Fibroblast of villous mesenchyme (primary cell): ENCODE data around the gene FXYD5. TPM values are rescaled to one million over a fixed set of nuclear protein-coding genes. Genes with fewer than 3 reads are reported as not detected.
"Not testable (repeated sequence)": the region's sequence is repeated elsewhere in the genome, so short reads cannot be mapped to it uniquely, and the experiment has no call there.

Experiments
- DNase-seq: peaks from one replicate; pipeline ENCODE4 v3.0.0-alpha.2; 2010; ENCODE audit warnings: low read depth
- H3K4me3 ChIP-seq: 2 replicates; pipeline ENCODE4 v1.5.1; 2011; ENCODE audit warnings: low read depth, mild to moderate bottlenecking, low read length
- CTCF ChIP-seq: IDR thresholded peaks from 2 replicates; pipeline ENCODE4 v1.5.1; 2012; ENCODE audit warnings: low read depth, mild to moderate bottlenecking, low read length; ENCODE audit not compliant: insufficient read depth
- total RNA-seq: library from RNA; depleted of rRNA; stranded (reverse); fragments of >200 nt; gene quantifications from 2 replicates; pipeline ENCODE4 v1.2.3, GENCODE V29; 2012

FXYD5 gene
- total RNA-seq, 1 donor = 20.3 TPM

DNA sequence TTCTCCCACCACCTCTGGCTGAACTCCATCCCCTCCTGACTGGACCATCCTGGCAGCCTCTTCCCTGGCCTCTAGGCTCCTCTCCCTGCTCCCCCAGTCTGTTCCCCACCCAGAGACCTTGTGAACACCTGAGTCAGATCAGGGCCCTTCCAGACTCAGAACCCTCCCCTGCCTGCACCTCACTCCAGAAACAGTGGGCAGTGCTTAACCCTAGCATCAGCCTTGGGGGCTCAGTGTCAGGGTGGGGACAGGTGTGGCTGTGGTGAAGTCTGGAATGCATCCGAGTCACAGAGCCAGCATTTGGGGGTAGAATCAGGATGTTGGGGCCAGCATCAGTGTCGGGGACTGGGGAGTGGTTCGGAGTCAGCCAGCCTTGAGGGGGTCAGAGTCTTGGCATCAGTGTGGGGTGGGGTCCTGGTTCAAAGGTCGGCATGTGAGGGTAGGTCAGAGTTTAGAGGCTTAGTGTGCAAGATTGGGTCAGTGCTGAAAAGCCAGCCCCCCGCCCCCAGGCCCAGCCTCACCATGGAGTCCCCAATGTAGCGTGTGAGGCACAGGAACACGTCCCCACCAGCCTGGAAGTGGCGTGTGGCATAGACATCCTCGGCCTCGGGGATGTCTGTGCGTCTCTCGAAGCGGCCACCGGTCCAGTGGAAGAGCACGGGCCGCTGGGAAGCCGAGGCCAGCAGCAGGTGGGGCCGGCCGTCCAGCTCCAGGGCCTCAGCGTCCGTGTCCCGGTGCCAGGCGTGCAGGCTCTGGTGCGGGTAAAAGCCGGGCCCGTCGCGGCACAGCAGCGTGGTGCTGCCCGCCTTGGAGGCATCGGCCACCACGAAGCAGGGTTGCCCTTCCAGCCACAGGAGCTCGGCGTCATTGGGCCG, 28.5 kb upstream of the FXYD5 start:
- no peak for DNase-seq
- TF ChIP-seq CTCF = no peak
- H3K4me3 ChIP-seq = no peak overlapping the region

DNA sequence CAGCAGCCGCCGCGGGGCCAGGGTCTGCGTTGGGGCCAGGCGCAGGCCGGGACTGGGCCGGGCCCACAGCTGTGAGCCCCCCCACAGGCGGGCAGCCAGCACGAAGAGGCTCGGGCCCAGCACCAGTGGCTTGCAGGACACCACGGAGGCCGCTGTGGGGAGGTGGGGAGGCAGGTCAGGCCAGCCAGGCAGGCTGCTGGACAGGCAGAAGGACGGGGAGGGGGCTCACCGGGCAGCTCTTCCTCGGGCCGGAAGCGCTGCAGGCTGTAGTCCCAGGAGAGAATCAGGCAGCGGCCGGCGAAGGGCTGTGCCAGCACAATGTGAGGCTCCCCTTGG, 27.9 kb upstream of the FXYD5 start:
- H3K4me3 ChIP-seq = no peak overlapping the region
- TF ChIP-seq CTCF = no peak
- no peak for DNase-seq

- TF ChIP-seq CTCF = no peak
- no peak for DNase-seq
These were observed 26.7 kb upstream of the FXYD5 start for GRCh38 chr19:35127871-35128270.

GRCh38 chr19:35128398-35129057, 26.0 kb upstream of the FXYD5 start:
- no peak for DNase-seq
- H3K4me3 ChIP-seq = no peak overlapping the region
- no peak for TF ChIP-seq CTCF

More at GRCh38 chr19:35127871-35128270, 26.7 kb upstream of the FXYD5 start:
- no peak overlapping the region for H3K4me3 ChIP-seq

DNA sequence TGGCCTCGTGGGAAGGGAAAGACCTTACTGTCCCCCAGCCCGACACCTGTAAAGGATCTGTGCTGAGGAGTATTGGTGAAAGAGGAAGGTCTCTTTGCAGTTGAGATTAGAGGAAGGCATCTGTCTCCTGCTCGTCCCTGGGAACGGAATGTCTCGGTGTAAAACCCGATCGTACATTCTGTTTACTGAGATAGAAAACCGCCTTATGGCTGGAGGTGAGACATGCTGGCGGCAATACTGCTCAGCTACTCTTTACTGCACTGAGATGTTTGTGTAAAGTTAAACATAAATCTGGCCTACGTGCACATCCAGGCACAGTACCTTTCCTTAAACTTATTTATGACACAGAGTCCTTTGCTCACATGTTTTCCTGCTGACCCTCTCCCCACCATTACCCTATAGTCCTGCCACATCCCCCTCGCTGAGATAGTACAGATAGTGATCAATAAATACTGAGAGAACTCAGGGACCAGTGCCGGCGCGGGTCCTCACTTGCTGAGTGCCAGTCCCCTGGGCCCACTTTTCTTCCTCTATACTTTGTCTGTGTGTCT, 24.7 kb upstream of the FXYD5 start:
- not testable (repeated sequence) for DNase-seq

DNA sequence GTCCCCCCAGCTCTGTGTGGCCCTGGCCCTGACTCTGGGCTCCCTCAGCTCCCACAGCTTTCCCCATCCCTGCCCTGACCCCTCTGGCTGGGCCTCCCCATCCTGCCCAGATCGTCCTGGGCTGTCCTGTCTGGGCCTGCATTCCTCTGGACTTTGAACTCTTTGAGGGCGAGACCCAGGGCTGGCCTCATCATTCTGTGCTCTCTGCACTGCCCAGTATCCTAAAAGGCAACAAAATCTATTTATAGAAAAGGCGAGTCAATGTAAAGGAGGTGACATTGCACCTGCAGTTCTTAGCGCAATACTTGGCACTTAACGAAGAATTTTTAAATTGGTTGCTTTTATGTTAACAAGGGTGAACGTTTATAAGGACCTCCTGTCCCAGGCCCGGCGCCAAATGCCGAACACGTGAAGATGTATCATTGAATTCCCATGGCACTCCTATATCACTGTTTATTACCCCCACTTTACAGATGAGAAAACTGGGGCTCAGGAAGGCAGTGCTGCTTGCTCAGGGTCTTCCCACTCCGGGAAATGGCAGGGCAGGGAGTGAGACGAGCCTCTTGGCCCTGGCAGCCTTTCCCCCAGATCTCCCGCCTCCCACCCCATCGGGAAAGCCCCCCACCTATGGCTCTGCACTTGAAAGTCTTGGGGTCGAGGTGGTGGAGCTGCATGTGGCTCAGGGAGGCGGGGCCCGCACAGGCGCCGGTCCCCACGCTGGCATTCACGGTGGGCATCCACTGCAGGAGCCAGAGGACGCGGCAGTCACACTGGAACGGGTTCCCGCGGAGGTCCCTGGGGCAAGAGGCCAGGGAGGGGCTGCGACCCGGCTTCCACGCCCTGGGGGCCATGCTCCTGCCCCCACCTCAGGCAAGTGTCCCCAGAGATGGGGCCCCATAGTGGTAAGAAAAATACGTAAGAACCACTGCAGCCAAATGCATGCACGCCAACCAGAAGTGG, 23.5 kb upstream of the FXYD5 start:
- no peak overlapping the region for H3K4me3 ChIP-seq
- no peak for TF ChIP-seq CTCF
- no peak for DNase-seq

More for the DNA sequence above, 24.7 kb upstream of the FXYD5 start:
- not testable (repeated sequence) for H3K4me3 ChIP-seq
